Lower leg skin (tissue), 4 donors: Measurements from ENCODE around the gene ARRDC1. TPM values are rescaled to one million over a fixed set of nuclear protein-coding genes. Genes with fewer than 3 reads are reported as not detected.

Experiments used
- DNase-seq, 2 donors: peaks; one replicate each; pipeline ENCODE4 v3.0.0-alpha.2; 2019; ENCODE audit warnings: low spot score in 2 of 2
- H3K4me3 ChIP-seq: fragments of 200-600 bp; sonication (generic); 2 replicates; pipeline ENCODE4 v1.5.1; 2017; ENCODE audit warnings: mild to moderate bottlenecking, low read depth; ENCODE audit not compliant: poor library complexity, severe bottlenecking
- POLR2A ChIP-seq, 2 donors: fragments of 450-650 bp; IDR thresholded peaks; one replicate each; pipeline ENCODE4 v1.6.1; 2016 to 2017; ENCODE audit warnings: antibody characterized with exemption in 2 of 2, mild to moderate bottlenecking in 1 of 2, moderate library complexity in 1 of 2
- WGBS, 2 donors: methylation state at CpG; one replicate each; pipeline ENCODE4 v1.1.5; 2018; 5-methylcytosine and 5-hydroxymethylcytosine counted together
- intact Hi-C: fragments of 100-400 bp; cut with DNase I; formaldehyde crosslinking; loops from one replicate; pipeline ENCODE4 v1.15.0; 2023; ENCODE audit warnings: low total_unique reads
- total RNA-seq, 4 donors: library from RNA; depleted of rRNA; stranded (reverse); fragments of >200 nt; gene quantifications; one replicate each; pipeline ENCODE4 v1.1.0, GENCODE V29; 2016
- TF ChIP-seq, protein P1 (sequence below), 3 donors: fragments of 450-650 bp; IDR thresholded peaks; one replicate each; pipeline ENCODE4 v1.5.1; 2016; ENCODE audit warnings: antibody characterized with exemption in 3 of 3, mild to moderate bottlenecking in 3 of 3, moderate library complexity in 2 of 3

The ARRDC1 gene
- total RNA-seq, 4 donors from 2014 or later = 69.4 to 161 (median 91.9) TPM

GRCh38 chr9:137645211-137645610 is 39.7 kb downstream of the ARRDC1 start:
- 95% methylated on average over 5 of the region's 5 CpGs for WGBS, 2 donors
- no peak overlapping the region for H3K4me3 ChIP-seq
- intact Hi-C loops = no loop called here
- DNase-seq = no peak
- TF ChIP-seq POLR2A (IDR thresholded peaks at IDR 0.05) = no peak
- TF ChIP-seq, protein P1, sequence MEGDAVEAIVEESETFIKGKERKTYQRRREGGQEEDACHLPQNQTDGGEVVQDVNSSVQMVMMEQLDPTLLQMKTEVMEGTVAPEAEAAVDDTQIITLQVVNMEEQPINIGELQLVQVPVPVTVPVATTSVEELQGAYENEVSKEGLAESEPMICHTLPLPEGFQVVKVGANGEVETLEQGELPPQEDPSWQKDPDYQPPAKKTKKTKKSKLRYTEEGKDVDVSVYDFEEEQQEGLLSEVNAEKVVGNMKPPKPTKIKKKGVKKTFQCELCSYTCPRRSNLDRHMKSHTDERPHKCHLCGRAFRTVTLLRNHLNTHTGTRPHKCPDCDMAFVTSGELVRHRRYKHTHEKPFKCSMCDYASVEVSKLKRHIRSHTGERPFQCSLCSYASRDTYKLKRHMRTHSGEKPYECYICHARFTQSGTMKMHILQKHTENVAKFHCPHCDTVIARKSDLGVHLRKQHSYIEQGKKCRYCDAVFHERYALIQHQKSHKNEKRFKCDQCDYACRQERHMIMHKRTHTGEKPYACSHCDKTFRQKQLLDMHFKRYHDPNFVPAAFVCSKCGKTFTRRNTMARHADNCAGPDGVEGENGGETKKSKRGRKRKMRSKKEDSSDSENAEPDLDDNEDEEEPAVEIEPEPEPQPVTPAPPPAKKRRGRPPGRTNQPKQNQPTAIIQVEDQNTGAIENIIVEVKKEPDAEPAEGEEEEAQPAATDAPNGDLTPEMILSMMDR (IDR thresholded peaks at IDR 0.05) = no peak

GRCh38 chr9:137646341-137646740 is 40.9 kb downstream of the ARRDC1 start:
- intact Hi-C loops = no loop called here
- no peak overlapping the region for H3K4me3 ChIP-seq
- no peak for TF ChIP-seq POLR2A (IDR thresholded peaks at IDR 0.05)
- TF ChIP-seq, protein P1 (IDR thresholded peaks at IDR 0.05) = no peak
- whole genome bisulfite sequencing, 2 donors = 90 to 95% methylated on average over 13 of the region's 13 CpGs
- no peak for DNase-seq

DNA sequence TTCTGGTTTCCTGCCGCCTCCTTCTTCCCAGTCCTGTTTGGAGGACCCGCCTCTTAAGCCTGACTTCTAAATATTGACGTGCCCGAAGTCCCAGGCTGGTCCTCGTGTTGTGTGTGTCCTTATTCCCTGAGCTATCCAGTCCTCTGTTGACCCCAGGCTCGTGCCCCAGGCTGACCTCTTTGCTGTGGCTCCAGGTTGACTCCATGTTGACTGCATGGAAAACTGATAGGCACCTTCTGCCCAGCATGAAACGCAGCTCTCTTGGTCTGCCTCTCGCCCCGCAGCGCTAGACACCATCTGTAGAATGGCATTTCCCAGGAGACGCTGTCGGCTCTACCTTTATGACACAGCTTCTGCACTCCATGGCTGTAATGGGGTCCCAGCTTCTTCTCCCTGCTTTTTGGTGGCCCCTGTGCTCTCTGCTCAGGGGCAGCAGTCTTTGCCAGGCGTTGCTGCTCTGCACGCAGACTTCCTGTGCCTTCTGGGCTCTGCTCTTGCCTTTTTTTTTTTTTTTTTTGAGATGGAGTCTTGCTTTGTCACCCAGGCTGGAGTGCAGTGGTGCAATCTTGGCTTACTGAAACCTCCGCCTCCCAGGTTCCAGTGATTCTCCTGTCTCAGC is 41.7 kb downstream of the ARRDC1 start:
- intact Hi-C loops = no loop called here
- no peak overlapping the region for H3K4me3 ChIP-seq

DNA sequence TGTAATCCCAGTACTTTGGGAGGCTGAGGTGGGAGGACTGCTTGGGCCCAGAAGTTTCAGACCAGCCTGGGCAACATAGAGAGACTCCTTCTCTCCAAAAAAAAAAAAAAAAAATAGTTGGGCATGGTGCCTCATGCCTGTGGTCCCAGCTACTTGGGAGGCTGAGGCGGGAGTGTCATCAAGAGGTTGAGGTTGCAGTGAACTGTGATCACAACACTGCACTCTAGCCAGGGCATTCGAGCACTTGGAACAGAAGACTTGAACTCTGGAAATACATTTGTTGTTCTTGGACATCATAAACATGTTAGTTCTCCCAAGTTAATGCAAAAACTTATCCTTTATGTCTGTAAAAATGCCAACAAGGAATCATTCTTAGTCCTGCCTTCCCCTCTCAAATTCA is 42.9 kb downstream of the ARRDC1 start:
- no peak for DNase-seq
- no peak overlapping the region for H3K4me3 ChIP-seq
- whole genome bisulfite sequencing, 2 donors = 71% methylated on average over 2 of the region's 2 CpGs
- intact Hi-C loops = no loop called here
- TF ChIP-seq, protein P1 (IDR thresholded peaks at IDR 0.05) = no peak
- no peak for TF ChIP-seq POLR2A (IDR thresholded peaks at IDR 0.05)

More for the DNA sequence above, 41.7 kb downstream of the ARRDC1 start:
- 82 to 85% methylated on average over 15 of the region's 15 CpGs for WGBS, 2 donors
- DNase-seq = no peak
- no peak for TF ChIP-seq POLR2A (IDR thresholded peaks at IDR 0.05)
- TF ChIP-seq, protein P1 (IDR thresholded peaks at IDR 0.05) = no peak

DNA sequence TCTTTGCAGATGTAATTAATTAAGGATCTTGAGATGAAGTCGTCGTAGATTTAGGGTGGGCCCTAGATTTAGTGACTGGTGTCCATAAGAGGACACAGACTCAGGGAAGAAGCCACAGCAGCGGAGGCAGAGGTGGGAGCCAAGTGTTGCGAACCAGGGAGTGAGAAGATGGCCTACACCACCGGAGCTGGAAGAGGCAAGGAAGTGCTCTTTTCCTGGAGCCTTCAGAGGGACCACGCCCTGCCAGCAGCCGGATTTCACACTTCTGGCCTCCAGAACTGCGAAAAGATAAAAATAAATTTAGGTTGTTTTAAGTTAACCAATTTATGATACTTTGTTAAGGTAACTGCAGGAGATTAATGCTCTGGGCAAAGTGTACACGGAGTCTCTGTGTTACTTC is 44.1 kb downstream of the ARRDC1 start:
- no peak for DNase-seq
- no peak overlapping the region for H3K4me3 ChIP-seq
- 73 to 74% methylated on average over 9 of the region's 9 CpGs for WGBS, 2 donors
- intact Hi-C loops = no loop called here
- no peak for TF ChIP-seq POLR2A (IDR thresholded peaks at IDR 0.05)
- TF ChIP-seq, protein P1 (IDR thresholded peaks at IDR 0.05) = no peak

GRCh38 chr9:137650259-137650658 is 44.8 kb downstream of the ARRDC1 start:
- DNase-seq = no peak
- intact Hi-C loops = no loop called here
- no peak overlapping the region for H3K4me3 ChIP-seq
- WGBS, 2 donors = 71 to 73% methylated on average over 2 of the region's 2 CpGs
- no peak for TF ChIP-seq POLR2A (IDR thresholded peaks at IDR 0.05)
- TF ChIP-seq, protein P1 (IDR thresholded peaks at IDR 0.05) = no peak
